Endothelial cell of umbilical vein (primary cell): ENCODE data around the gene CCNY. TPM values are rescaled to one million over a fixed set of nuclear protein-coding genes. Genes with fewer than 3 reads are reported as not detected.

Experiments
- BruUV-seq: library from RNA; stranded (reverse); fragments of 400-500 nt; replicated peaks from 2 replicates; lab custom pipeline; 2021; lab: Mats Ljungman, UMichigan
- CTCF ChIA-PET: fragments of 300-600, 350-600 bp; sonication (Branson Sonifier 250); formaldehyde crosslinking; loops from one replicate; lab custom pipeline; 2021; ENCODE audit warnings: antibody characterized with exemption, inconsistent platforms; lab: Charles Lee
- POLR2A ChIA-PET: fragments of 300-600, 350-600 bp; sonication (Branson Sonifier 250); formaldehyde crosslinking; loops from one replicate; lab custom pipeline; 2021; ENCODE audit warnings: antibody characterized with exemption, inconsistent platforms; lab: Charles Lee
- DNase-seq: peaks from one replicate; pipeline ENCODE4 v3.0.0-alpha.2; 2011; ENCODE audit warnings: low read depth, low spot score
- FAIRE-seq: peaks from 2 replicates; lab custom pipeline; 2011; peaks lifted over from hg19 to GRCh38; lab: Jason Lieb, UNC
- H2AFZ ChIP-seq: 2 replicates; pipeline ENCODE4 v1.6.0; 2012; ENCODE audit warnings: low read depth, low read length, control low read depth, inconsistent platforms
- H3K27ac ChIP-seq: 2 replicates; pipeline ENCODE4 v1.5.1; 2011; ENCODE audit warnings: low read depth, mild to moderate bottlenecking, control low read depth, low read length, moderate library complexity; ENCODE audit not compliant: insufficient read depth
- H3K27me3 ChIP-seq, 2 experiments: 2 replicates each; pipeline versions ENCODE4 v1.6.0 to v1.6.1; 2011; ENCODE audit warnings: low read length in 2 of 2, mixed read lengths in 1 of 2; ENCODE audit not compliant: control insufficient read depth in 2 of 2, insufficient read depth in 2 of 2
- H3K36me3 ChIP-seq, 2 experiments: 2 replicates in 1 of 2; 3 replicates in 1 of 2; pipeline ENCODE4 v1.5.1; 2011; ENCODE audit warnings: low read length in 2 of 2, mild to moderate bottlenecking in 1 of 2, moderate library complexity in 1 of 2; ENCODE audit not compliant: control insufficient read depth in 2 of 2, insufficient read depth in 2 of 2; ENCODE audit errors: extremely low read depth in 1 of 2
- H3K4me1 ChIP-seq: 3 replicates; pipeline ENCODE4 v1.5.1; 2011; ENCODE audit warnings: mild to moderate bottlenecking, low read length; ENCODE audit not compliant: control insufficient read depth, insufficient read depth; ENCODE audit errors: extremely low read depth
- H3K4me2 ChIP-seq: 2 replicates; pipeline ENCODE4 v1.6.1; 2011; ENCODE audit warnings: low read length, control low read depth, mixed read lengths; ENCODE audit not compliant: insufficient read depth
- H3K4me3 ChIP-seq, 3 experiments: fragments of 200-600 bp in 1 of 3; sonication (generic), shearing (Covaris generic) in 1 of 3; replicated peaks in 1 of 3; 2 replicates each; pipeline ENCODE4 v1.5.1; 2011 to 2016; ENCODE audit warnings: control low read depth in 3 of 3, low read length in 3 of 3, mild to moderate bottlenecking in 2 of 3, inconsistent platforms in 1 of 3, low read depth in 1 of 3, moderate library complexity in 1 of 3; ENCODE audit not compliant: insufficient read depth in 1 of 3
- H3K79me2 ChIP-seq: 2 replicates; pipeline ENCODE4 v1.6.0; 2012; ENCODE audit warnings: low read length, inconsistent platforms; ENCODE audit not compliant: control insufficient read depth, insufficient read depth
- H3K9ac ChIP-seq: replicated peaks from 2 replicates; pipeline ENCODE3; 2011; ENCODE audit warnings: low read length, control low read depth; ENCODE audit not compliant: insufficient read depth; ENCODE audit errors: extremely low read depth
- H3K9me1 ChIP-seq: replicated peaks from 3 replicates; pipeline ENCODE4 v1.6.0; 2011; ENCODE audit warnings: mild to moderate bottlenecking, low read length; ENCODE audit not compliant: control insufficient read depth, insufficient read depth; ENCODE audit errors: extremely low read depth
- H3K9me3 ChIP-seq: replicated peaks from 2 replicates; pipeline ENCODE4 v1.5.1; 2012; ENCODE audit warnings: low read length, inconsistent platforms; ENCODE audit not compliant: control insufficient read depth, insufficient read depth
- H4K20me1 ChIP-seq: replicated peaks from 2 replicates; pipeline ENCODE3; 2011; ENCODE audit warnings: mild to moderate bottlenecking, low read length; ENCODE audit not compliant: control insufficient read depth, insufficient read depth; ENCODE audit errors: extremely low read depth
- EZH2 ChIP-seq: IDR thresholded peaks from 2 replicates; pipeline ENCODE4 v1.6.1; 2012; ENCODE audit warnings: borderline replicate concordance, low read depth, mild to moderate bottlenecking, moderate library complexity, low read length, inconsistent platforms; ENCODE audit not compliant: severe bottlenecking
- FOS ChIP-seq: IDR thresholded peaks from 2 replicates; pipeline ENCODE4 v1.6.1; 2011; ENCODE audit warnings: mild to moderate bottlenecking, low read length, moderate library complexity, borderline replicate concordance; ENCODE audit not compliant: insufficient read depth
- GATA2 ChIP-seq: IDR thresholded peaks from 2 replicates; pipeline ENCODE4 v1.7.0; 2011; ENCODE audit warnings: low read depth, mild to moderate bottlenecking, moderate library complexity, mixed read lengths, low read length; ENCODE audit not compliant: insufficient read length, insufficient read depth
- JUN ChIP-seq: IDR thresholded peaks from 2 replicates; pipeline ENCODE4 v1.6.1; 2011; ENCODE audit warnings: borderline replicate concordance, low read depth; ENCODE audit not compliant: insufficient read length, insufficient read depth
- MYC ChIP-seq: IDR thresholded peaks from one replicate; pipeline ENCODE4 v1.6.1; 2011; ENCODE audit warnings: mild to moderate bottlenecking, low read depth, low read length
- POLR2A ChIP-seq: IDR thresholded peaks from 2 replicates; pipeline ENCODE4 v1.6.1; 2012; ENCODE audit warnings: low read depth, mild to moderate bottlenecking, control low read depth, low read length
- POLR2AphosphoS5 ChIP-seq: IDR thresholded peaks from 2 replicates; pipeline ENCODE4 v1.6.1; 2012; ENCODE audit warnings: low read depth, mild to moderate bottlenecking, control low read depth, low read length, moderate library complexity; ENCODE audit not compliant: insufficient read depth
- dilution Hi-C: fragments of 300-500 bp; cut with MboI; formaldehyde crosslinking; loops from one replicate; pipeline ENCODE4 v1.15.0; 2019; ENCODE audit warnings: low sequenced_read_pairs; ENCODE audit not compliant: extremely low pct_ligation_motif_present
- intact Hi-C: fragments of 100-400 bp; cut with micrococcal nuclease; formaldehyde crosslinking; loops from one replicate; pipeline ENCODE4 v1.10.0; 2022
- polyA plus RNA-seq, 4 experiments: library from polyadenylated mRNA; depleted of rRNA in 3 of 4; stranded (reverse) in 3 of 4; unstranded in 1 of 4; fragments of >200 nt; gene quantifications; 2 replicates each; pipeline versions ENCODE4 v1.2.1 to v1.2.3, GENCODE V29; 2011 to 2012; ENCODE audit warnings: missing spikeins in 1 of 4
- total RNA-seq: library from RNA; stranded (reverse); gene quantifications from 2 replicates; pipeline ENCODE4 v1.2.3, GENCODE V29; 2021
- TF ChIP-seq, protein P1 (sequence below), 2 donors: IDR thresholded peaks; 1 replicate in 1 of 2; 2 replicates in 1 of 2; pipeline ENCODE4 v1.5.1; 2011; ENCODE audit warnings: low read length in 2 of 2, mild to moderate bottlenecking in 2 of 2, moderate library complexity in 2 of 2, control low read depth in 1 of 2, inconsistent platforms in 1 of 2, low read depth in 1 of 2; ENCODE audit not compliant: insufficient read depth in 1 of 2; ENCODE audit errors: extremely low read depth in 1 of 2
- TF ChIP-seq, protein P2 (sequence below): IDR thresholded peaks from 2 replicates; pipeline ENCODE4 v1.6.1; 2011; ENCODE audit not compliant: insufficient read depth, insufficient read length

Gene CCNY
- total and polyA plus RNA-seq, 2 donors (not counting 3 experiments of a cell fraction or from before 2014, with no cell fraction given), result 61.5 to 107 TPM

- ChIA-PET CTCF (interaction anchor here (0.6 to 1.5 kb wide), 2 partner anchors 34 to 492 kb away, joined by 3 to 4 read pairs; no protein-coding TSS in a partner anchor), POLR2A (no interaction called here)
- Histone ChIP-seq H3K79me2 (peaks cover 97% of the 10 kb centered on the region), H3K4me3 (no peak overlapping the region), H3K27ac (no peak overlapping the region), H3K27me3 (no peaks in the 10 kb centered on the region), H3K9ac (no peak overlapping the region), H3K9me3 (no peaks in the 10 kb centered on the region), H4K20me1 (peaks cover 20% of the 10 kb centered on the region), H3K4me1 (peaks cover 6% of the 10 kb centered on the region), H3K36me3 (no peaks in the 10 kb centered on the region), H2AFZ (no peak overlapping the region), H3K9me1 (no peaks in the 10 kb centered on the region), H3K4me2 (no peak overlapping the region)
- FAIRE-seq, result no peak
- intact Hi-C loops (no loop called here), dilution Hi-C loops (no loop called here)
- no peak for DNase-seq
- no TSS peak for BruUV-seq
- TF ChIP-seq MYC (no peak), POLR2A (no peak), FOS (no peak), JUN (no peak), EZH2 (no peak)
- TF ChIP-seq, protein P1, sequence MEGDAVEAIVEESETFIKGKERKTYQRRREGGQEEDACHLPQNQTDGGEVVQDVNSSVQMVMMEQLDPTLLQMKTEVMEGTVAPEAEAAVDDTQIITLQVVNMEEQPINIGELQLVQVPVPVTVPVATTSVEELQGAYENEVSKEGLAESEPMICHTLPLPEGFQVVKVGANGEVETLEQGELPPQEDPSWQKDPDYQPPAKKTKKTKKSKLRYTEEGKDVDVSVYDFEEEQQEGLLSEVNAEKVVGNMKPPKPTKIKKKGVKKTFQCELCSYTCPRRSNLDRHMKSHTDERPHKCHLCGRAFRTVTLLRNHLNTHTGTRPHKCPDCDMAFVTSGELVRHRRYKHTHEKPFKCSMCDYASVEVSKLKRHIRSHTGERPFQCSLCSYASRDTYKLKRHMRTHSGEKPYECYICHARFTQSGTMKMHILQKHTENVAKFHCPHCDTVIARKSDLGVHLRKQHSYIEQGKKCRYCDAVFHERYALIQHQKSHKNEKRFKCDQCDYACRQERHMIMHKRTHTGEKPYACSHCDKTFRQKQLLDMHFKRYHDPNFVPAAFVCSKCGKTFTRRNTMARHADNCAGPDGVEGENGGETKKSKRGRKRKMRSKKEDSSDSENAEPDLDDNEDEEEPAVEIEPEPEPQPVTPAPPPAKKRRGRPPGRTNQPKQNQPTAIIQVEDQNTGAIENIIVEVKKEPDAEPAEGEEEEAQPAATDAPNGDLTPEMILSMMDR (IDR thresholded peaks at IDR 0.05; ENCODE audit: extremely low read depth in 1 of 2, insufficient read depth in 1 of 2, low read depth in 1 of 2, low read length in 2 of 2), result no peak
Measured at GRCh38 chr10:35345383-35345742, 9.1 kb downstream of the CCNY start.

- Histone ChIP-seq H3K27me3 (no peaks in the 10 kb centered on the region), H3K4me1 (no peaks in the 10 kb centered on the region), H3K36me3 (no peaks in the 10 kb centered on the region), H3K79me2 (peaks cover 98% of the 10 kb centered on the region), H3K9me3 (no peaks in the 10 kb centered on the region), H3K4me3 (no peak overlapping the region), H4K20me1 (peaks cover 18% of the 10 kb centered on the region), H3K9ac (no peak overlapping the region), H3K27ac (no peak overlapping the region), H3K9me1 (no peaks in the 10 kb centered on the region), H2AFZ (no peak overlapping the region), H3K4me2 (no peak overlapping the region)
- no peak for TF ChIP-seq MYC
- TF ChIP-seq POLR2A, result no peak
- TF ChIP-seq, protein P1 (IDR thresholded peaks at IDR 0.05; ENCODE audit: extremely low read depth in 1 of 2, insufficient read depth in 1 of 2, low read depth in 1 of 2, low read length in 2 of 2), result no peak
- no peak for TF ChIP-seq POLR2AphosphoS5
- no peak for TF ChIP-seq EZH2
- no peak for TF ChIP-seq GATA2
- TF ChIP-seq FOS, result no peak
- TF ChIP-seq, protein P2, sequence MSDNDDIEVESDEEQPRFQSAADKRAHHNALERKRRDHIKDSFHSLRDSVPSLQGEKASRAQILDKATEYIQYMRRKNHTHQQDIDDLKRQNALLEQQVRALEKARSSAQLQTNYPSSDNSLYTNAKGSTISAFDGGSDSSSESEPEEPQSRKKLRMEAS, result no peak
- no peak for TF ChIP-seq JUN
- dilution Hi-C loops, result no loop called here
- FAIRE-seq (no peak), DNase-seq (no peak)
- no TSS peak for BruUV-seq
- intact Hi-C loops, result no loop called here
- ChIA-PET POLR2A (no interaction called here), CTCF (interaction anchor here (1.0 to 1.5 kb wide), 2 partner anchors 12 to 33 kb away, joined by 3 to 4 read pairs; no protein-coding TSS in a partner anchor)
Measured at GRCh38 chr10:35346248-35346647, 9.9 kb downstream of the CCNY start.
